ENCODE measurements around the gene RMND5B. TPM values are rescaled to one million over a fixed set of nuclear protein-coding genes. Genes with fewer than 3 reads are reported as not detected.

The RMND5B gene
- total and polyA plus RNA-seq, 10 donors, result 22.2 to 52.8 (median 36.1) TPM

GRCh38 chr5:178163772-178164735 lies 33.2 kb downstream of the RMND5B start:
- H3K27me3 ChIP-seq (replicated peaks in 1 of 7), result peaks cover 0 to 39% (median 6%) of the 10 kb centered on the region in 7 donors
- intact Hi-C loops (cut with DNase I; ENCODE audit: low total_unique reads), result loop anchor here (5.0 kb wide), 1 partner anchor 87 kb away; no protein-coding TSS in a partner anchor
- no peaks in the 10 kb centered on the region for H3K9me3 ChIP-seq
- peaks cover 0 to 12% (median 9%) of the 10 kb centered on the region in 6 donors for H3K4me1 ChIP-seq
- H3K4me3 ChIP-seq, result peak overlapping the region in 2 of 8 donors; percentile 25 to 50
- DNase-seq, result peak; percentile 97
- no peak overlapping the region for H3K27ac ChIP-seq
- no peaks in the 10 kb centered on the region for H3K36me3 ChIP-seq
- TF ChIP-seq POLR2A (IDR thresholded peaks at IDR 0.05), result no peak
- peak; percentile 50 to 78 (median 67) for TF ChIP-seq POLR2AphosphoS5 (IDR thresholded peaks at IDR 0.05)
- peak; percentile 96 to 99 (median 99) for TF ChIP-seq CTCF (IDR thresholded peaks at IDR 0.05 in 8 of 11, conservative IDR thresholded peaks at IDR 0.05 in 3 of 11)
- WGBS, 5 donors, result 11 to 14% (median 13%) methylated on average over 29 to 33 of the region's 33 CpGs

- Histone ChIP-seq H3K27ac (no peak overlapping the region), H3K9me3 (no peaks in the 10 kb centered on the region), H3K4me1 (peaks cover 0 to 12% (median 9%) of the 10 kb centered on the region in 6 donors), H3K4me3 (no peak overlapping the region), H3K27me3 (replicated peaks in 1 of 7) (peaks cover 0 to 39% (median 6%) of the 10 kb centered on the region in 7 donors), H3K36me3 (no peaks in the 10 kb centered on the region)
- TF ChIP-seq POLR2AphosphoS5 (IDR thresholded peaks at IDR 0.05) (no peak), POLR2A (IDR thresholded peaks at IDR 0.05) (no peak), CTCF (IDR thresholded peaks at IDR 0.05 in 8 of 11, conservative IDR thresholded peaks at IDR 0.05 in 3 of 11) (no peak)
- WGBS, 5 donors, result 38 to 75% (median 59%) methylated on average over 24 to 38 of the region's 38 CpGs
- no peak for DNase-seq
- intact Hi-C loops (cut with DNase I; ENCODE audit: low total_unique reads), result no loop called here
These were observed 34.8 kb downstream of the RMND5B start for GRCh38 chr5:178165581-178165980.

- Histone ChIP-seq H3K36me3 (no peaks in the 10 kb centered on the region), H3K27ac (no peak overlapping the region), H3K4me3 (no peak overlapping the region), H3K9me3 (no peaks in the 10 kb centered on the region), H3K4me1 (no peaks in the 10 kb centered on the region), H3K27me3 (replicated peaks in 1 of 7) (peaks cover 0 to 9% (median 3%) of the 10 kb centered on the region in 7 donors)
- 90 to 94% (median 93%) methylated on average over 2 of the region's 2 CpGs for WGBS, 5 donors
- no peak for TF ChIP-seq POLR2A (IDR thresholded peaks at IDR 0.05)
- TF ChIP-seq CTCF (IDR thresholded peaks at IDR 0.05 in 8 of 11, conservative IDR thresholded peaks at IDR 0.05 in 3 of 11), result no peak
- no peak for TF ChIP-seq POLR2AphosphoS5 (IDR thresholded peaks at IDR 0.05)
- intact Hi-C loops (cut with DNase I; ENCODE audit: low total_unique reads), result no loop called here
- no peak for DNase-seq
These were observed 39.6 kb downstream of the RMND5B start for GRCh38 chr5:178170455-178170854.

GRCh38 chr5:178174456-178174855 lies 43.6 kb downstream of the RMND5B start:
- 89 to 96% (median 90%) methylated on average over 3 of the region's 3 CpGs for WGBS, 5 donors
- intact Hi-C loops (cut with DNase I; ENCODE audit: low total_unique reads), result no loop called here
- TF ChIP-seq CTCF (IDR thresholded peaks at IDR 0.05 in 8 of 11, conservative IDR thresholded peaks at IDR 0.05 in 3 of 11) (no peak), POLR2AphosphoS5 (IDR thresholded peaks at IDR 0.05) (no peak), POLR2A (IDR thresholded peaks at IDR 0.05) (no peak)

More at GRCh38 chr5:178174456-178174855, 43.6 kb downstream of the RMND5B start:
- Histone ChIP-seq H3K36me3 (no peaks in the 10 kb centered on the region), H3K9me3 (no peaks in the 10 kb centered on the region), H3K4me3 (no peak overlapping the region), H3K27me3 (replicated peaks in 1 of 7) (no peaks in the 10 kb centered on the region), H3K4me1 (no peaks in the 10 kb centered on the region), H3K27ac (no peak overlapping the region)
- no peak for DNase-seq
